GM23338 (cell line): ENCODE data around the gene RNU1-3. TPM values are rescaled to one million over a fixed set of nuclear protein-coding genes. Genes with fewer than 3 reads are reported as not detected.
"Not testable (repeated sequence)": the region's sequence is repeated elsewhere in the genome, so short reads cannot be mapped to it uniquely, and the experiment has no call there.

Experiments used
- ATAC-seq: fragments of 200-7000 bp; cut with Tn5 transposase; 3 replicates; pipeline ENCODE4 v1.9.1; 2020
- DNase-seq: peaks from one replicate; pipeline ENCODE4 v3.0.0-alpha.2; 2015; ENCODE audit warnings: low spot score
- H2AFZ ChIP-seq: fragments of 200-600 bp; sonication (generic); 2 replicates; pipeline ENCODE4 v1.8.0; 2016; ENCODE audit warnings: antibody characterized with exemption, mild to moderate bottlenecking, moderate library complexity
- H3F3A ChIP-seq: fragments of 200-600 bp; sonication (generic); replicated peaks from 2 replicates; pipeline ENCODE4 v1.8.0; 2017; ENCODE audit warnings: antibody characterized with exemption, mixed run types, low read depth
- H3K27ac ChIP-seq: fragments of 200-600 bp; sonication (generic); 2 replicates; pipeline ENCODE4 v1.6.1; 2016; ENCODE audit warnings: low read depth
- H3K27me3 ChIP-seq: fragments of 200-600 bp; sonication (generic); 2 replicates; pipeline ENCODE4 v1.8.0; 2016; ENCODE audit warnings: mild to moderate bottlenecking, mixed run types, moderate library complexity; ENCODE audit not compliant: insufficient read depth
- H3K36me3 ChIP-seq: fragments of 200-600 bp; sonication (generic); 2 replicates; pipeline ENCODE4 v1.8.0; 2016; ENCODE audit warnings: mild to moderate bottlenecking; ENCODE audit not compliant: insufficient read depth
- H3K4me1 ChIP-seq: fragments of 200-600 bp; sonication (generic); 2 replicates; pipeline ENCODE4 v1.8.0; 2016; ENCODE audit warnings: mild to moderate bottlenecking, moderate library complexity; ENCODE audit not compliant: insufficient read depth
- H3K4me2 ChIP-seq: fragments of 200-600 bp; sonication (generic); 2 replicates; pipeline ENCODE4 v1.7.1; 2017; ENCODE audit warnings: mixed run types
- H3K4me3 ChIP-seq: fragments of 200-600 bp; sonication (generic); 2 replicates; pipeline ENCODE4 v1.6.1; 2016; ENCODE audit warnings: mixed run types
- H3K79me2 ChIP-seq: fragments of 200-600 bp; sonication (generic); replicated peaks from 2 replicates; pipeline ENCODE4 v1.8.0; 2017; ENCODE audit warnings: mild to moderate bottlenecking; ENCODE audit not compliant: insufficient read depth
- H3K9me2 ChIP-seq: fragments of 200-600 bp; sonication (generic); 2 replicates; pipeline ENCODE4 v1.8.0; 2017; ENCODE audit not compliant: insufficient read depth
- H4K20me1 ChIP-seq: fragments of 200-600 bp; sonication (generic); replicated peaks from 2 replicates; pipeline ENCODE4 v1.8.0; 2017; ENCODE audit warnings: mild to moderate bottlenecking; ENCODE audit not compliant: insufficient read depth
- H3K27ac Mint-ChIP-seq: 2 replicates; pipeline ENCODE4 v1.8.0; 2020; ENCODE audit warnings: inconsistent platforms, mild to moderate bottlenecking, moderate library complexity, mixed read lengths
- H3K27me3 Mint-ChIP-seq: 3 replicates; pipeline ENCODE4 v1.8.0; 2022; ENCODE audit warnings: low read depth, mild to moderate bottlenecking, moderate library complexity, mixed read lengths, inconsistent platforms; ENCODE audit not compliant: insufficient read depth, poor library complexity
- H3K36me3 Mint-ChIP-seq: 3 replicates; pipeline ENCODE4 v1.8.0; 2021; ENCODE audit warnings: low read depth, mild to moderate bottlenecking, inconsistent platforms, moderate library complexity, mixed read lengths
- H3K4me1 Mint-ChIP-seq: 3 replicates; pipeline ENCODE4 v1.8.0; 2020; ENCODE audit warnings: mild to moderate bottlenecking, inconsistent platforms, mixed read lengths
- H3K4me3 Mint-ChIP-seq: 3 replicates; pipeline ENCODE4 v1.8.0; 2021; ENCODE audit warnings: moderate library complexity, mild to moderate bottlenecking, inconsistent platforms, mixed read lengths
- H3K9me3 Mint-ChIP-seq: 3 replicates; pipeline ENCODE4 v1.8.0; 2020; ENCODE audit warnings: moderate library complexity, mild to moderate bottlenecking, inconsistent platforms, mixed read lengths
- polyA plus RNA-seq: library from polyadenylated mRNA; unstranded; fragments of >200 nt; fragmentation: Nextera tagmentation; extraction: Ambion mirVana; gene quantifications from 2 replicates; pipeline ENCODE4 v1.2.1, GENCODE V29; 2016
- total RNA-seq: library from RNA; depleted of rRNA; stranded (reverse); fragments of >200 nt; shearing (Covaris generic); gene quantifications from 2 replicates; pipeline ENCODE4 v1.2.3, GENCODE V29; 2014

Gene RNU1-3
- total and polyA plus RNA-seq, 2 experiments from 2014 or later: not detected

DNA sequence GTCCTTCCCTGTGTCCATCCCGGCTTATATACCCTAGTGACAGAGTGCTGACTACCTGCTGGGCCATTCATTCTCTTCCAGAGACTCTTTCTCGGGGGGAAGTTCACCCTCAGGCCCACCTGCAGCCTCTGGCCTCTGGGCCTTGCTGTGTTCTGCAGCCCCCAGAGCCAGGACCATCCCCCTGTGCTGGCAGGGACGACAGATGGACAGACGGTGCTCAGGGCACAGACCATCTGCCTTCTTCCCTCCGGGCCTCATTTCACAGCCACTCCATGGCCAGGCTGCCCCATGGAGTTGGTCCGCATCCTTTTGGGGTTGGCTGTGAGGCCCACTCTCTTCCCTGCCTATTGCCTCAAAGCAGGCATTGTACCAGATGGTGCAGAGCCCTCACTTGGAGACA is 39.6 kb upstream of the RNU1-3 start:
- not testable (repeated sequence) for H3K27me3 ChIP-seq, DNase-seq, ATAC-seq, H3K9me2 ChIP-seq, H3K36me3 ChIP-seq, H3K4me3 ChIP-seq, H3K4me1 Mint-ChIP-seq, H3K36me3 Mint-ChIP-seq, H3K79me2 ChIP-seq, H3K27ac Mint-ChIP-seq, H2AFZ ChIP-seq, H3K4me3 Mint-ChIP-seq, H3K4me1 ChIP-seq, H3K9me3 Mint-ChIP-seq, H3K27ac ChIP-seq, H3K4me2 ChIP-seq, H3F3A ChIP-seq, H3K27me3 Mint-ChIP-seq, H4K20me1 ChIP-seq

DNA sequence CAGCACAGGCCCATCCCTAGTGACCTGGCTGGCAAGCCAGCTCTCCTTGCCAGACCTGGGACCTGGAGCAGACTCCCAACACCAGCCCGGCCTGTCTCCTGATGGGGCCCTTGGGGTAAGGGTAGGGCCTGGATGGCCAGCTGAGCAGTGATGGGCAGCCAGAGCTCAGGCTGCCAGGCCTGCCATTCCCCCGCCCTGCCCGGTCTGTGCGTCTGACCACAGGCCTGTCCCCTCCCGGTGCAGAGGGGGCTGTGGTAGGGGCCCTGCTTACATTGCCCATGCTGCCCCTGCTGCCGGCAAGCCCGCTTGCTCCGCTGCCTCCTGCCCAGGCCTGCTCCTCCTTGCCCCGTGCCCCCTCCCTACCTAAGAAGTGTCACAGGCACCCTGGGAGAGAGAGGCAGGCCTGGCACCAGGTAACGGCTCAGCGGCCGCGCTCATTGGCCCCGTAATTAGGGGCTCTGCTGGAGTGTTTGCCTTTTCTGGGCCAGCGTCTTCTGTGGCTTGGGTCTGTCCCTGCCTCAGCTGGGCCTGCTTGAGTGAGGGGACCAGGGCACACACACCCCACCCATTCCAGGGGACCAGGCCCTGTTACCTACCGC is 37.9 kb upstream of the RNU1-3 start:
- DNase-seq, H3K4me2 ChIP-seq, H3K36me3 ChIP-seq, H3K27ac ChIP-seq, H3K4me3 ChIP-seq, H3K36me3 Mint-ChIP-seq, H3K27me3 ChIP-seq, H3K79me2 ChIP-seq, H3K4me1 ChIP-seq, H3K4me3 Mint-ChIP-seq, H3F3A ChIP-seq, H3K27me3 Mint-ChIP-seq, H3K9me3 Mint-ChIP-seq, H3K4me1 Mint-ChIP-seq, H3K27ac Mint-ChIP-seq, H4K20me1 ChIP-seq, H2AFZ ChIP-seq, H3K9me2 ChIP-seq, ATAC-seq: not testable (repeated sequence)

DNA sequence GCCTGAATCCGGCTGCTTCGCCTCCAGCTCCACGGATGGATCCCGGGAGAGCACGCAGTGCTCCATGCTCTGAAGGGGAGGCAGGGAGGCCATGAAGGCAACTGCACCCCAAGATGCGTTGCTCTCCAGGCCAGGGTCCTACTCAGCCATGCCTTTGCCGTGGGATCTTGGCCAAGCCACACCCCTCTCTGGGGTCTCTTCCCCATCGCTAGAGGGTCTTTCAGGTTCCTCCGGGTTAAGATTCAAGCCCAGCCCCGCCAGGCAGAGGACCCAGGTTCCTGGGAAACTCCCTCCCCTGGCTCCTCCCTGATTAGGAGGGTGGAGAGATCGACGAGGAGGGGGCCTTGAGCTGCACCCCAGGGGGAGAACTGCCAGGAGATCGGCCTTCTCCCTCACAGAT is 37.3 kb upstream of the RNU1-3 start:
- H3K4me1 ChIP-seq, H3K4me3 Mint-ChIP-seq, H4K20me1 ChIP-seq, H3K27ac ChIP-seq, H3K4me2 ChIP-seq, H3K79me2 ChIP-seq, DNase-seq, H2AFZ ChIP-seq, H3K9me2 ChIP-seq, H3K27me3 Mint-ChIP-seq, H3K36me3 ChIP-seq, H3K9me3 Mint-ChIP-seq, H3K36me3 Mint-ChIP-seq, H3K4me1 Mint-ChIP-seq, H3K4me3 ChIP-seq, H3K27ac Mint-ChIP-seq, ATAC-seq, H3F3A ChIP-seq: not testable (repeated sequence)
- H3K27me3 ChIP-seq: peaks cover 11% of the 10 kb centered on the region

DNA sequence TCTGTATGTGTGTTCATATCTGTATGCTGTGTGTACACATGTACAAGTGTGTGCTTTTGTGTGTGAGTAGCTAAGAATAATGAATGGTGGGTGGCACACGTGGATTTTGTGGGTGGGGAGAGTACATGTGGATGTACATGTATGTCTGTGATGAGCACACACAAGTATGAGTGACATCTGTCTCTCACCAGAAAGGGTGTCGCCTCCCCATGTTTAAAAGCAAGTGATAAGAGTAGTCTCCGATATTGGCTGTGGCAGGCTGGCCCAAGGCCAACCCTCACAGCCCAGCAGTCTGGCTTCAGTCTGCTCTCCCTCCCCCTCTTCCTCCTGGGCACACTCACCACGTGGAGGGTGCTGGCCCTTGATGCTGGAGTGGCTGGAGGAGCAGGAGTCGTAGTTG is 36.9 kb upstream of the RNU1-3 start:
- not testable (repeated sequence) for H3K4me1 ChIP-seq, H3K4me1 Mint-ChIP-seq, DNase-seq, H3K4me2 ChIP-seq, H3K4me3 Mint-ChIP-seq, H3K9me2 ChIP-seq, H4K20me1 ChIP-seq, H3K36me3 Mint-ChIP-seq, H3K9me3 Mint-ChIP-seq, H3K27ac ChIP-seq, H3K27ac Mint-ChIP-seq, H3K4me3 ChIP-seq, H3K79me2 ChIP-seq, H3K36me3 ChIP-seq, H3K27me3 Mint-ChIP-seq, H3F3A ChIP-seq, ATAC-seq, H2AFZ ChIP-seq
- H3K27me3 ChIP-seq: peaks cover 13% of the 10 kb centered on the region

DNA sequence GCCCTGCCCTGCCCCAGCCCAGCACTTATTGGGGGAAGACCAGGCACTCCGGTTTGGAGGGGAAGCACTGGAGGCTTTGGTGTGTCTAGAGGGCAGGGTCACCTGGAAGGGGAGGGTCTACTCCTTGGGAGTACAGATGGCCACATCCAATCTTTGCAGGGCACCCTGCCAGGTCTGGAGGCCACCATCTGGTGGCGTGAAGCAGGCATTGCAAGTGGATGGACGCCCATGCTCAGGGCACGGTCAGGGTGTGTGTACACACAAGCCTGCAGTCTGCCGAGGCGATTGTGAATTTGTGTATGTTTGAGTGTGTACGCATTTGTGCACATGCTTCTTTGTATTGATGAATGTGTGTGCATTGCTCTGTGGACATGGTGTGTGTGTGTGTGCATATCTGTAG is 36.4 kb upstream of the RNU1-3 start:
- ATAC-seq: peak; percentile 14
- H3K27ac ChIP-seq, H3K36me3 Mint-ChIP-seq, H3F3A ChIP-seq, H3K4me3 ChIP-seq, H3K9me3 Mint-ChIP-seq, H3K27me3 Mint-ChIP-seq, H3K4me2 ChIP-seq, H3K4me3 Mint-ChIP-seq, H3K27ac Mint-ChIP-seq, DNase-seq, H3K4me1 Mint-ChIP-seq, H3K4me1 ChIP-seq, H4K20me1 ChIP-seq, H3K9me2 ChIP-seq, H3K79me2 ChIP-seq, H3K36me3 ChIP-seq, H2AFZ ChIP-seq: not testable (repeated sequence)
- H3K27me3 ChIP-seq: peaks cover 16% of the 10 kb centered on the region

DNA sequence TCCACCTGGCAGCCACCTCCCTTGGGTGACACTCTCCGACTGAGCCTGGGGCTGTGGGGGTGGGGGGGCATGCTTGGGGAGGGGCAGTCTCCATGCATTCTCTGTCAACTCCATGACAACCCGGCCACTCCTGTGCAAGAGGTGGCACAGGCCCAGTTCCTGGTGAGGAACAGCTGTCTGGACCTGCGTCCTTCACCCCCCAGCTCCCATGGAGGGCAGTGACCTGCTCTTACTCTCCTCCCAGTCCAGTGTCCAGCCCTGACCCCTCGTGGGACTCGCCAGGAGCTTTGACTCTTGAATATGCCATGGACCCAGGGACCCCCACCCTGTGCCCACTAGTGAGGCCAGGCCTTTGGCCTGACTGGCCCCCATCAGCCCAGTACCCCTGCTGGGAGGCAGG is 35.5 kb upstream of the RNU1-3 start:
- peaks cover 16% of the 10 kb centered on the region for H3K27me3 ChIP-seq
- not testable (repeated sequence) for H3F3A ChIP-seq, H3K4me1 ChIP-seq, H3K4me3 Mint-ChIP-seq, H3K36me3 ChIP-seq, H3K4me1 Mint-ChIP-seq, H3K9me2 ChIP-seq, ATAC-seq, H3K4me2 ChIP-seq, H3K79me2 ChIP-seq, H3K27ac ChIP-seq, H3K27ac Mint-ChIP-seq, H4K20me1 ChIP-seq, H3K4me3 ChIP-seq, DNase-seq, H3K36me3 Mint-ChIP-seq, H3K9me3 Mint-ChIP-seq, H2AFZ ChIP-seq, H3K27me3 Mint-ChIP-seq

DNA sequence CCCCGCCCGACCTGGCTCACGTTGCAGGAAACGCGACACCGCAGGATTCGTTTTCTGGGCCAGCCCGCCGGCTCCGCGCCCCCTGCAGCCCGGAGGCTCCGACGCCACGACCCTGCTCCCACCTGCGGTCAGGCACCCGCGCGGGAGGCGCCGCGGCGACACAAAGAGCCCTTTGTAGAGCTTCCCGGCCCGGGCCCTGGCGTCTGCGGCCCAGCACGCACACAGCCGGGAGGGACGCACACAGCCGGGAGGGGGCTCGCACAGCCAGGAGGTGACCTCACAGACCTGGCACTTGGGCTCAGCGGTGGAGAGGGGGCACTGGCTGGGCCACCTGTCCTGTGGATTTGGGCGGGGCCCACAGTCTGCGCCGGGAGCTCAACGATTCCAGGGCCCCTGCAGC is 34.4 kb upstream of the RNU1-3 start:
- H3K27ac Mint-ChIP-seq, H3K4me1 Mint-ChIP-seq, H3K27ac ChIP-seq, H3K4me3 ChIP-seq, H2AFZ ChIP-seq, H3F3A ChIP-seq, H3K4me3 Mint-ChIP-seq, H3K79me2 ChIP-seq, H3K9me2 ChIP-seq, H3K4me2 ChIP-seq, DNase-seq, H4K20me1 ChIP-seq, H3K4me1 ChIP-seq, H3K36me3 ChIP-seq, H3K9me3 Mint-ChIP-seq, H3K36me3 Mint-ChIP-seq: not testable (repeated sequence)
- H3K27me3 ChIP-seq: peaks cover 21% of the 10 kb centered on the region
- ATAC-seq: peak; percentile 8
- H3K27me3 Mint-ChIP-seq: peaks cover 10% of the 10 kb centered on the region
